Measurements from ENCODE around the gene MVK.

- TF ChIP-seq CTCF (IDR thresholded peaks at IDR 0.05 in 4 of 5, conservative IDR thresholded peaks at IDR 0.05 in 1 of 5) = no peak
- TF ChIP-seq POLR2A (IDR thresholded peaks at IDR 0.05) = no peak
These were observed 53.0 kb downstream of the MVK start for GRCh38 chr12:109626378-109627115.

Data from gastrocnemius medialis (tissue), 4 donors.